GOT3 (cell line): ENCODE results near the gene AGAP1.
"Not testable (repeated sequence)": the region's sequence is repeated elsewhere in the genome, so short reads cannot be mapped to it uniquely, and the experiment has no call there.

Experiments
- DNase-seq: peaks from one replicate; lab custom pipeline; 2025; ENCODE audit warnings: mixed read lengths; lab: John Stamatoyannopoulos, UW

The AGAP1 gene

GRCh38 chr2:235737840-235738239 is 244.0 kb downstream of the AGAP1 start:
- no peak for DNase-seq

DNA sequence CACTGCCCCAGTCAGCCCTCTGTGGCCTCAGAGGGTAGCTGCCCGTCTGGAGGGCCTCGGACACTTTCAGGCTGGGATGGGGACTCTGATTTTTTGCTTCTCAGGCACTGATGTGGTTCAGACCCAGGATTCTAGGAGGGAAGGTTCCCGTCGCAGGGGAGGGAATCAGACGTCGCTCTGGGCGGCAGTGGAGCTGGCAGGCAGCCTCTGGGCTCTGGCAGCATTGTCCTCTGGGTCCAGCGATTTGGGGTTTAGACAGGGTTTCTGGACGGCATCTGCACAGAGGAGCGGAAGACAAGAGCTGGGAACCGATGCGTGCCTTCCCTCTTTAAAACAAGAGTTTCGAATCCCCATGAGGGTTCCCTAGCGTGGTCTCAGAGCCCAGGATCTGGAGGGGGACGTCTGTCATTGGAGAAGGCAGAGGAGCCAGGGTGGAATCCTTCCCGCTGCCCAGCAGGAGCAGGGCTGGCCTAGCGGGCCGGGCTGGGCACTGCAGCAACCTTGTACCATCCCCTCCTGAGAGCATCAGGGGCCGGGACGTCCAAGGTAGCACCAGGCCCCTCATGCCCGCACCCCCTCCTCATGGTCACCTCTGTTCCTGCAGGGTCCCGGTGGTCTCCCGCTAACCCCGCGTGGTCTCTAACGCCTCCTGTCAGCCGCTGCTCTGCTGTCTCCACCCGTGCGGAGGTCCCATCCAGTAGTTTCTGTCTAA is 246.0 kb downstream of the AGAP1 start:
- DNase-seq: no peak

GRCh38 chr2:235740821-235741220 is 247.0 kb downstream of the AGAP1 start:
- DNase-seq: no peak

GRCh38 chr2:235744161-235744560 is 250.3 kb downstream of the AGAP1 start:
- DNase-seq: no peak

- no peak for DNase-seq
These were observed 251.8 kb downstream of the AGAP1 start for GRCh38 chr2:235745597-235745996.

DNA sequence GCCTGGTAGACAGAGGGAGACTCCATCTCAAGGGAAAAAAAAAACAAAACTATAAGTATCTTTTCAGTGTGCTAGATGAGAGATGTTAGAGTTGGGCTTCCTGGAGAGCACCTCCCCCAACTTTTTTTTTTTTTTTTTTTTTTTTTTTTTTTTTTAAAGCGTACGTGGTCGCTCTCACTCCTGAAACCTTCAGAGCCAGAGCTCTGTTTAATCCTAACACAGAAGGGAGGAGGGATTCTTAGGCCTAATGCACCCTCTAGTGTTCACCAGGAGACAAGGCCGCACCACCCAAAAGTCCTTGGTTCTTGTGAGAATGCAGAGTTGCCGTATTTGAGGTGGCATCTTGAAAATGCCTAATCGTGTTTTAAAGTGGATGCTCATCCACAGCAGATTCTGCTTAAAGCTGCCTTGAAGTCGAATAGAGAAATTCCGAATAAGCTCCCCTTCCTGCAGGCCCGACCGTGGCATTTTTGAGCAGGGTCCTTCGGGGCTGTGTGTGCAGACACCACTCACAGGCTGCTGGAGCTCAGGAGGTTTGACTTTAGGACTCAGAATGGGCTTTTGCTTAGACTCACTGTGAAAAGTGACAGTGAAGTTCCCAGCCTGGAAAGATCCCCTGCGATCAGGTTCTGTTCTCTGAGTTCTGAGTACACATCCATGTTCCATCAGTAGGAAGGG is 252.6 kb downstream of the AGAP1 start:
- DNase-seq: no peak

DNA sequence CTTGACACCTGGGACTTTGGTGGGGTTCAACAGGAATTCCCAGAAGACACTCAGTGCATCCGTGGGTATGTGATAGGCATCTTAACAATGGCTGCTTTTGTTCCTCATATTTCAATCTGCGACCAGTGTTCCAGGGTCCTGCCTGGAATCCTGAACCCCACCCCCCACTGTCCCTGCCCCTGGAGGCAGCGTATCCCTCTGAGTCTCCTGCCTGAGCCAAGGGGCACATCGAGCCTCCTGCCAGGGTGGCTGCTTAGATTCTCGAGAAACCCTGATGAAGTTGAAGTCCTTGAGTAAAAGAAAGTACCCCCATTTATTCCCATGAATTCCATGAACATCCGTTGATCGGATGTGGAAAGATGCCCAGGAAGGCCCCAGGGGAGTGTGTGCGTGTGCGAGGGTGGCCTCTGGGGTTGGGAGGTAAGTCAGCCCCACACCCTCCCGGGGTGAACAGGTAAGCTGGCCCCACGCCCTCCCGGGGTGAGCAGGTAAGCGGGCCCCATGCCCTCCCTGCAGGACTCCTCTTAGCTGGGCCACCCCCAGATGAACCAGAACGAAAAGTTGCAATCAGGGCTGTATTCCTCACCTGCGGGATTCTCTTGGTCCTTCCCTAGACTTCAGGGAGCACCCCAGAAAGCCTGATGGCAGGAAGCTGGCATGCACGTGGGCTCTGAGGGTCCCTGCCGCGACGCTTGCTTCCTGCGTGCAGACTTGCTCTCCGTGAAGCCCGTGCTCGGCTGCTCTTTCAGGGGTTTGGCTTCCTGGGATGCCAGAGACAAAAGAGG is 253.3 kb downstream of the AGAP1 start:
- no peak for DNase-seq

GRCh38 chr2:235747786-235748091 is 253.9 kb downstream of the AGAP1 start:
- DNase-seq: no peak

DNA sequence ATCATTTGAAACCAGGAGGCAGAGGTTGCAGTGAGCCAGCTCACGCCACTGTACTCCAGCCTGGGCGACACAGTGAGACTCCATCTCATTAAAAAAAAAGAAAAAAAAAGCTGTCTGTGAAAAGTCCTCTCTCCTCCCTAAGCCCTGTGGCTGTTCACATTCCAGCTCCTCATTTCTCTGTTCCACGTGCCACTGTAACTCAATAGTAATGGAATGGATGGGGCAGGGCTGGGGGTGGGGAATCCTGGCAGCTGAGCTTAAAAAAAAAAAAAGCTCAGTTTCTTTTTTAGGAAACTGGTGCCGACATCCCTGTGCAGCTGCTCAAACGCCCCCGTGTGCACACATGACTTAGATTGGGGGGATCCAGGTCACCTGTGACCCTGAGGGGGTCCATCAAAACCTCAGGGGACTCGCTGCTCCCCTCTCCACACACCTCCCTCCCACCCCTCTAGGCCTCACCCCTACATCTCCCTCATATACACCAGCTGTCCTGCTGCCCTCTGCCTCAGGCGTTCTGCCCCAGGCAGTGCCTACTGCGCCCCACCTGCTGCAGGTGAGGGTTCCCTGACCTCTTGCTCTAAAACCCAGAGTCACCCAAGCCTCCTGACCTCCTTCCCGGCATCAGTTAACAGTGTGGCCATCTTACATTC is 255.4 kb downstream of the AGAP1 start:
- no peak for DNase-seq

DNA sequence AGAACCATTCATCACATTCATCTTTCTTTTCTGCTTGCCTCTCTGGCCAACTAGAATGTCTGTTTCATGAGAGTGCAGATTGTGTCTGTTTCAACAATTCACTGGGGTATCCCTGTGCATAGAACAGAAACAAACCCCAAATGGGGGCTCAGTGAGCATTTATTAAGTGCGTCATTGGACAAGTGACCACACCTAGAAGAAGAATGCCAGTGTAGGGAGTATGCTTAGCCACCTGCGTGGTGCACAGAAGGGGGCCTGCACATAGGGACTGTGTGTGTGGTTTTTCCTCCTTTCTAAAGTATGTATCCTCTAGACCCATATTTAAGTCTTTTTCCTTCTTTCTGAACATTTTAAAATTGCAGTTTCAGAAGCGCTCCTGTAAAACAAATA is 255.9 kb downstream of the AGAP1 start:
- no peak for DNase-seq

DNA sequence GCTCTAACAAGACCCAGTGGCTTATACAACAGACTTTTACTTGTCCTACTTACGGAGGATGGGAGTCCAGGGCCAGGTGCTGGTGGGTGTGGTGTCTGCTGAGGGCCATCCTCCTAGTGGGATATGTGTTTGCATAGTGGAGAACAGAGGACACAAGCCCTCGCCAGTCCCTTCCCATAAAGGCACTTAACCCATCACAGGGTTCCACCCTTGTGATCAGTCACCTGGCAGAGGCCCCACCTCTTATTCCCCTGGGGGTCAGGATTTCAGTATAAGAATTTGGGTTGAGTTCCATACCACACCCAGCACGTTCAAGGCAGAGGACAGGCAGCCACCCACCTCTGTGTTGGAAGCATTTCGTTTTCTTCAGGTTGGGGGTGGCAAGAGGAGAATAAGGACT is 259.0 kb downstream of the AGAP1 start:
- DNase-seq: no peak

DNA sequence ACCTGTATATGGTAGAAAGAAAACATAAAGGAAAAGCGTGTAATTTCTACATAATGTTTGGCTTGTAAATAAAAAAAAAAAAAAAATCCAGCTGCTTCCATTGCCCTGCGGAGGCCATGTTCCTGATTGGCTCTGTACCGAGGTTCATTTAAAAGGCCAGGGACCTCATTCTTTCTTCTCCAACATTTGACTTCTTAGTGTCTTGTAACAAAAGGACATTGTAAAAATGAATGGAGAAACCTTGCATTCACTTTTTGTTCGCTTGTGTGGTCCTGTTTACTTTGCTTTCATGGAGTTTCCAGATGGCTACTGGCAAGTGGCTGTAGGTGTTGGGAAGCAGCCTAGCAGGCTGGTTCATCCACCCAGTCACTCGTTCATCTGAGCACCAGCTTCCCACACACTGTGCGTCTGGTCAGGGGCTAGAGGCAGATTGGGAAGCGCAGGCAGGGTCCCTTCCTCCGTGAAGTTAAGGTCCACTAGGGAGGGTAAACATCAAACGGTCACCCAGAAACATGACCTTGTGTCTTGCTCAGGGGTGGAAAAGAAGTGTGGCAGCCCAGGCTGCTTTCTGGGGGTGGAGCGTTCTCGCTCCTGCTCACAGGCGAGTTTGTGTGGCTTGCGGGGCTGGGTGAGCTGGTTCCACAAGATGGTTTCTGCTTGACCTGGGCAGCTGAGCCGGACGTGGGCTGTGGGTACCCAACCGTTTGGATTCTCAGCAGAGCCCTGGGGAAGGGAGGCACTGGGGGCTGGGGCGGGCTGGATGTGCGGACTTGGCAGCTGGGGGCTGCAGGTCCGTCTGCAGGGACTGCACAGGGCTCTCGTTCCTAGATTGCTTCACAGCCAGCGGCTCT is 260.7 kb downstream of the AGAP1 start:
- no peak for DNase-seq

DNA sequence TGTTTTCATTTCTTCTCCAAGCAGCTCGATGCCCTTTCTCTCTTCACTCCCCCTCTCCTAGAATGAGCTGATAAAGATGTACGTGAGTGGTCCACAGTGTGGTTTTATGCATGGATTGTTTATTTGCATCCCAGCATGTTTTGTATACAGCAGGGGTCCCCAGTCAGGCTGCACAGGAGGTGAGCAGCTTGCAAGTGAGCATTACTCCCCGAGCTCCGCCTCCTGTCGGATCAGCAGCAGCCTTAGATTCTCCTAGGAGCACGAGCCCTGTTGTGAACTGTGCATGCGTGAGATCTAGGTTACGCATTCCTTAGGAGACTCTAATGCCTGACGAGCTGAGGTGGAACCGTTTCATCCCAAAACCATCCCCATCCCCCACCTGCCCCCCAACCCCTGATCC is 262.6 kb downstream of the AGAP1 start:
- DNase-seq: no peak

DNA sequence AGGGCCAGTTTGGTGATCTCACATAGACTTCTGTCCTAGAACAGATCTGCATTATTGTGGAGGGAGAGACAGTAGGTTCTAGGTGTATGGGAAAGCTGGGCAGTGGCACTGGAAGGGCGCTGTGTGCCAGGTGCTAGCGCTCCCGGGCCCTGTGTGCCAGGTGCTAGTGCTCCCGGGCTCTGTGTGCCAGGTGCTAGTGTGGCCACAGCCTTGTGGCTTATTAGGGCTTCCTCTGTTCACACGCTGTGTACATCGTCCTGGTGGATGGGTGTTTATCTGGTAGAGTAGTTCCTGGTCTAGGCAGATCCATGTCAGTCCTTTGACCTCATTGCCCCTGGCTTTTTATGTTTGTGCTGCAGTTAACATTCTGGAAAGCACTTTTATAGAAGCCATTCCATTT is 263.4 kb downstream of the AGAP1 start:
- DNase-seq: no peak

GRCh38 chr2:235757640-235758039 is 263.8 kb downstream of the AGAP1 start:
- DNase-seq: no peak

- DNase-seq: no peak
These were observed 269.2 kb downstream of the AGAP1 start for GRCh38 chr2:235762832-235763598.

GRCh38 chr2:235763816-235764215 is 270.0 kb downstream of the AGAP1 start:
- no peak for DNase-seq

- not testable (repeated sequence) for DNase-seq
These were observed 270.6 kb downstream of the AGAP1 start for GRCh38 chr2:235764478-235764877.

DNA sequence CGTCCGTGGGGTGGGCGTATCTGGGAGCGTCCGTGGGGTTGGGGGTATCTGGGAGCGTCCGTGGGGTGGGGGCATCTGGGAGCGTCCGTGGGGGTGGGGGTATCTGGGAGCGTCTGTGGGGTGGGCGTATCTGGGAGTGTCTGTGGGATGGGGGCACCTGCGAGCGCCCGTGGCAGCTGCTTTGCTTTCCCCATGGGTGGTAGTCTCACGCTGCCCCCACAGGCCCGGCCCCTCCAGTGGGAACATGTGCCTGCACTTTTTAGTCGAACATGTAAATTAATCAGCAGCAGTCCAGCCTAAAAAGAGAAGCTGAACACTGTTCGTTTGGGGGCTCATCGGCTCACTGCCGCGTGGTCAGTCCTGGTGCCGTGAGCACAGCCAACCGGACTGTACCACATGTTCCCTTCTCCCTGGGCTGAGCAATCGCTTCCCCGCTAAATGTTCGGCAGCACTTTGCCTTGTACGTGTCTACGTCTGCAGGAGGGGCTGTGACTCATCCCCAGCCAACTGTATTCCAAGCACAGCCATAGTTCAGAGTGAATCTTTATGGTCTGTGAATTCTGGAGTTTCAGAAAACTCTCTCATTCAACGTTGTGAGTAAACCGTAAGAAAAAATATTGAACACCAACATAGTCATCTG is 271.5 kb downstream of the AGAP1 start:
- DNase-seq: peak; percentile 28

DNA sequence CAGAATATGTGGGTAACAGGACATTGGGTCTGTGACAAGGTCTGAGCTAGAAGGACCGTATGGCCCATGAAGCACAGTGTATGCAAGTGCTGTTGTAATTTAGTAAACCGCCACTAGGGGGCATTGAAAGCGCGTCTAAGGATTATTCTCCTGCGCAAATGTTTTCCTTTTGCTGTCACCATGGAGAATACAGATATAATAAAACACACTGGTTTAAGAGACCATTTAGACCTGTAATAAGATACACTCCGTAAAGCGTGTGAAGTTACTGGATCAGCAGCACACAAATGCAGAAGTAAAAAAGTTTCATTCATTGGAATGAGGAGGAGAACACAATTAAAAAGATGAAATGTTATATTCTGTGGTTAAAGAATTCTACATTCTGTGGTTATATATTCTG is 272.4 kb downstream of the AGAP1 start:
- peak; percentile 20 for DNase-seq
